RWPE2 (cell line): ENCODE measurements around the gene RAB33B.

Source experiments
- ATAC-seq: fragments of 200-7000 bp; cut with Tn5 transposase; 3 replicates; pipeline ENCODE4 v1.9.1; 2021; ENCODE audit warnings: low read depth
- DNase-seq: peaks from one replicate; pipeline ENCODE4 v3.0.0-alpha.2; 2020; ENCODE audit warnings: low spot score
- H3K27ac ChIP-seq: fragments of 450-650 bp; 2 replicates; pipeline ENCODE4 v1.5.1; 2017; ENCODE audit warnings: mild to moderate bottlenecking; ENCODE audit not compliant: poor library complexity, severe bottlenecking
- H3K27me3 ChIP-seq: fragments of 250-450 bp; sonication (Bioruptor Pico); 2 replicates; pipeline ENCODE4 v1.5.1; 2021; ENCODE audit warnings: mild to moderate bottlenecking, moderate library complexity; ENCODE audit not compliant: insufficient read depth, poor library complexity, severe bottlenecking
- H3K36me3 ChIP-seq: fragments of 250-450 bp; sonication (Bioruptor Pico); 2 replicates; pipeline ENCODE4 v1.5.1; 2020; ENCODE audit warnings: low read depth, mild to moderate bottlenecking, moderate library complexity
- H3K4me1 ChIP-seq: fragments of 250-450 bp; sonication (Bioruptor Pico); 2 replicates; pipeline ENCODE4 v1.5.1; 2021; ENCODE audit warnings: mild to moderate bottlenecking, moderate library complexity; ENCODE audit not compliant: insufficient read depth, poor library complexity, severe bottlenecking
- H3K4me3 ChIP-seq: fragments of 250-450 bp; sonication (Bioruptor Pico); 2 replicates; pipeline ENCODE4 v1.5.1; 2021; ENCODE audit warnings: mild to moderate bottlenecking, moderate library complexity; ENCODE audit not compliant: severe bottlenecking
- H3K9me3 ChIP-seq: fragments of 250-450 bp; sonication (Bioruptor Pico); 2 replicates; pipeline ENCODE4 v1.5.1; 2021; ENCODE audit warnings: mild to moderate bottlenecking, moderate library complexity; ENCODE audit not compliant: severe bottlenecking
- CTCF ChIP-seq: fragments of 450-650 bp; IDR thresholded peaks from one replicate; pipeline ENCODE4 v1.5.1; 2017; ENCODE audit warnings: mild to moderate bottlenecking, moderate library complexity; ENCODE audit not compliant: poor library complexity, severe bottlenecking

RAB33B gene

DNA sequence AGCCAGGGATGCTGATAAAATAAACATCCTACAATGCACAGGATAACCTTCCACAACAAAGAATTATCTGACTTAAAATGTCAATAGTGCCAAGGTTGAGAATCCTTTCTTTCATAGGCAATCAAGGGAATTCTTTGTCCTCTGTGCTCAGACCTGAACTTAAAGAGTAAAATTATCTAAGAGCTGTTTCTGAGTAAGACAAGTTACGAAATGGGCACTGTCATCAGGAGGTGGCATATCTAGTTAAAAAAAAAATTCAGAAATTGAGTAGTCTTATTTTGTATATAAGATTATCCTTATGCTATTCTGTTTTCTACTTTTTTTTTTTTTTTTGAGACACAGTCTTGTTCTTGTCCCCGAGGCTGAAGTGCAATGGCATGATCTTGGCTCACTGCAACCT lies 3.3 kb upstream of the RAB33B start:
- Histone ChIP-seq H3K4me3 (no peak overlapping the region), H3K36me3 (no peaks in the 10 kb centered on the region), H3K9me3 (no peaks in the 10 kb centered on the region), H3K27me3 (no peaks in the 10 kb centered on the region), H3K4me1 (peaks cover 11% of the 10 kb centered on the region), H3K27ac (no peak overlapping the region)
- DNase-seq (no peak), ATAC-seq (no peak)
- no peak for TF ChIP-seq CTCF

DNA sequence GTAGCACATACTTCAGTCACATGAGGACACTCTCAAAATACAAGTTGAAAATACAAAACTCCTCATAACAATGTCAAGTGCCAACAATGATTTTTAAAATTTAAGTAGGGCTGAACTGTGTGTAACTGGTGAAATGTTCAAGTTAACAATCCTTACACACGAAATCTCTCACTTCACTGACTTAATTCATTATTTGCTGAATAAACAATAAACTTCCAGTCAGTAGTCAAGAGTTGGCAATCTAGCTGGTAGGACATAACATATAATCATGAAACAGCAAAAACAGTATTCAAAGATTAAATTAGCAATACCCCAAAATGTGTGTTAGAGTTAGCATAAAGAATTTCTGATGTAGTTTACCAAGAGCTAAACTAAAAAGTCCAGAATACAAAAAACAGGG lies 1.9 kb upstream of the RAB33B start:
- ATAC-seq (no peak), DNase-seq (no peak)
- peaks cover 24% of the 10 kb centered on the region for H3K4me1 ChIP-seq
- TF ChIP-seq CTCF = no peak
- no peaks in the 10 kb centered on the region for H3K27me3 ChIP-seq
- peak overlapping the region; percentile 57 for H3K4me3 ChIP-seq
- H3K27ac ChIP-seq = peak overlapping the region; percentile 80
- H3K36me3 ChIP-seq = no peaks in the 10 kb centered on the region
- H3K9me3 ChIP-seq = no peaks in the 10 kb centered on the region

DNA sequence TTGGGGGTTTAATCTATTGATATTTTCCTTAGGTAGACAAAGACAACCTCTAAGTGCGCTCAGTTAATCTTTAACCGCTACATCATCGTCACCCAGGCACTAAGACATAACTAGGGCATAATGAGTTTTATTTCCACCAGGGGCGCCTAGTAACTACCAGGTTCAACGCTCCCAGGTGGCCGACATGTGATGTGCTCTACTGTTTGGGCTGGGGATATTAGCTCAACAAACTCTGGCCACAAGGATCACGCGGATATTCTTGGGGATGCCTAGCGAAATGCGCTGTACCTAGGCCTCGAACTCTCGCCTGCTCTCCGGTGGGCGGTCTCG lies 915 bp upstream of the RAB33B start:
- TF ChIP-seq CTCF = peak; percentile 69
- Histone ChIP-seq H3K4me3 (peak overlapping the region; percentile 57), H3K4me1 (peaks cover 28% of the 10 kb centered on the region), H3K27me3 (no peaks in the 10 kb centered on the region), H3K9me3 (no peaks in the 10 kb centered on the region), H3K27ac (peak overlapping the region; percentile 80), H3K36me3 (no peaks in the 10 kb centered on the region)
- no peak for DNase-seq
- peak; percentile 32 for ATAC-seq

DNA sequence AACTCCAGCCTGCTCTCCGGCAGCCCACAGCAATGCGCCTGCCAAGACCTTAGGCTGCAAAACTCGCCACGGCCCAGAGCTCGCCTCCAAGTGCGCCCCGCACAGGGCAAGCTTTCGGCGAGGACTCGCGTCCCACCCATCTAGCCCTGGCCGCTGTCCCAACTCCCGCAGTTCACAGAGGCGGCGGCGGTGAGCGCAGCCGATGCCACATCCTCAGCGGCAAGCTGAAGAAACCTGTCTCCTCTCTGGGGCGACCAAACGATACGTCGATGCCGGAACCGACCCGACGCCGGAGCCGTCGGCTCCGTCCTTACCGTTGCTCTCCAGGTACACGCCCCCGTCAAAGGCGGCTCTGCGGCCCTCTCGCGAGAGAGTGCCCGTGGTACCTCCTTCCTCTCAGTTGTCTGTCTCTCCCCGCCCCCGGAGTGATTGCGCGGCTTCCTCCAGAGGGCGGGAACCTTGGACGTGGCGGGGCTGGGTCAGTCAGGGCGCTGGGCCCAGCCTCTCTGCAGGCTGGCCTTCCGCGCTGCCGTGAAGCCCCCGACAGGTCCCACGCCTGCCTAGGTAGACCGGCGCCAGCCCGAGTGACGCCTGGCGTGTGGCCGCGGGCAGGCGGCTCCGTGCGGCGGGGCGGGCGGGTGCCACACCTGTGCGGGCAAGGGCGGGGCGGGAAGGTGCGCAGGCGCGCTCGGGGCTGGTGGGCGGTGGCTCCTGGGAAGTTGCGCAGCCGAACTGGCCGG lies 380 bp upstream of the RAB33B start:
- ATAC-seq = peak; percentile 85
- peak overlapping the region; percentile 80 for H3K27ac ChIP-seq
- H3K9me3 ChIP-seq = no peaks in the 10 kb centered on the region
- peak overlapping the region; percentile 57 for H3K4me3 ChIP-seq
- peaks cover 31% of the 10 kb centered on the region for H3K4me1 ChIP-seq
- DNase-seq = peak; percentile 98
- peak; percentile 54 for TF ChIP-seq CTCF
- H3K36me3 ChIP-seq = no peaks in the 10 kb centered on the region
- no peaks in the 10 kb centered on the region for H3K27me3 ChIP-seq

- DNase-seq (no peak), ATAC-seq (no peak)
- no peaks in the 10 kb centered on the region for H3K36me3 ChIP-seq
- TF ChIP-seq CTCF = no peak
- no peaks in the 10 kb centered on the region for H3K27me3 ChIP-seq
- peaks cover 34% of the 10 kb centered on the region for H3K4me1 ChIP-seq
- H3K27ac ChIP-seq = peak overlapping the region; percentile 4
- peak overlapping the region; percentile 57 for H3K4me3 ChIP-seq
- H3K9me3 ChIP-seq = no peaks in the 10 kb centered on the region
Observed at GRCh38 chr4:139455126-139455538, 1.2 kb downstream of the RAB33B start.
